Measurements from ENCODE around the gene ABTB2. TPM values are rescaled to one million over a fixed set of nuclear protein-coding genes. Genes with fewer than 3 reads are reported as not detected.
A peak's percentile ranks its signal among the peaks of the same experiment; 100 is the strongest.

The ABTB2 gene
- total and polyA plus RNA-seq, 9 of the 15 experiments (the other 6 are each of a cell fraction or from before 2014, with no cell fraction given): 0.03 to 0.18 (median 0.12) TPM; not detected in 2

- peak in 1 of 2 experiments; percentile 77; a peak in 1 of 4 replicates for TF ChIP-seq UBTF (IDR thresholded peaks at IDR 0.05; ENCODE audit: borderline replicate concordance in 1 of 2, low read depth in 2 of 2, low read length in 2 of 2)
- no peak for TF ChIP-seq CREB1 (IDR thresholded peaks at IDR 0.05)
- TF ChIP-seq CREB1 (CRISPR knock-in tag; IDR thresholded peaks at IDR 0.05): no peak
- TF ChIP-seq TCF3 (CRISPR knock-in tag; IDR thresholded peaks at IDR 0.05): peak; percentile 40
- 0 out of 4 replicates have a peak, but pooled peaks of 1 of the 2 experiments have one; percentile 8 for TF ChIP-seq KDM1A (IDR thresholded peaks at IDR 0.05)
- TF ChIP-seq FOSL1 (tag; conservative IDR thresholded peaks at IDR 0.05): peak; percentile 96
- no peak for TF ChIP-seq ZNF436 (CRISPR knock-in tag; IDR thresholded peaks at IDR 0.05)
- peak; percentile 87 for TF ChIP-seq CEBPB (tag; IDR thresholded peaks at IDR 0.05)
- TF ChIP-seq SMARCA4 (IDR thresholded peaks at IDR 0.05): peak; percentile 85
- TF ChIP-seq TEAD1 (CRISPR knock-in tag; IDR thresholded peaks at IDR 0.05): no peak
- no peak for TF ChIP-seq MTF1 (CRISPR knock-in tag; IDR thresholded peaks at IDR 0.05; ENCODE audit: borderline replicate concordance)
- peak; percentile 79 for TF ChIP-seq EHMT2 (IDR thresholded peaks at IDR 0.05)
- TF ChIP-seq THRB (CRISPR knock-in tag; conservative IDR thresholded peaks at IDR 0.05): no peak
- no peak for TF ChIP-seq E2F6 (IDR thresholded peaks at IDR 0.05; ENCODE audit: borderline replicate concordance in 1 of 2, extremely low read depth in 1 of 2, insufficient read depth in 1 of 2, insufficient read length in 1 of 2, low read depth in 1 of 2, low read length in 1 of 2, poor library complexity in 1 of 2, severe bottlenecking in 1 of 2)
- peak; percentile 80; the same call in 1 of the 2 replicates for TF ChIP-seq JUN (IDR thresholded peaks at IDR 0.05; ENCODE audit: borderline replicate concordance, low read depth, low read length)
- TF ChIP-seq JUN (CRISPR knock-in tag; IDR thresholded peaks at IDR 0.05; ENCODE audit: borderline replicate concordance): peak; percentile 44; the same call in 1 of the 2 replicates
- peak; percentile 93 for TF ChIP-seq JUND (IDR thresholded peaks at IDR 0.05; ENCODE audit: borderline replicate concordance, low read depth, low read length)
- TF ChIP-seq JUND (tag; IDR thresholded peaks at IDR 0.05; ENCODE audit: borderline replicate concordance, low read depth, low read length): peak; percentile 78; the same call in 1 of the 3 replicates
- 0 out of 2 replicates have a peak, but pooled peaks have one; percentile 34 for TF ChIP-seq MTA1 (IDR thresholded peaks at IDR 0.05; ENCODE audit: borderline replicate concordance)
Measured at GRCh38 chr11:34208266-34209135, 149.3 kb downstream of the ABTB2 start (continued).

Data from K562 (cell line).